Breast epithelium (tissue), 4 donors: Measurements from ENCODE around the gene PRLR. TPM values are rescaled to one million over a fixed set of nuclear protein-coding genes. Genes with fewer than 3 reads are reported as not detected.

Experiments
- DNase-seq, 2 donors: peaks; one replicate each; pipeline ENCODE4 v3.0.0-alpha.2; 2019; ENCODE audit warnings: low spot score in 2 of 2
- H3K27ac ChIP-seq, 2 donors: fragments of 200-600 bp; sonication (generic) in 1 of 2; one replicate each; pipeline ENCODE4 v1.5.1; 2016 to 2019; ENCODE audit warnings: mild to moderate bottlenecking in 1 of 2
- H3K27me3 ChIP-seq, 2 donors: fragments of 200-600 bp; sonication (generic) in 1 of 2; one replicate each; pipeline versions ENCODE4 v1.5.1 to v1.6.0; 2017 to 2019; ENCODE audit warnings: control low read depth in 1 of 2, mild to moderate bottlenecking in 1 of 2
- H3K36me3 ChIP-seq: fragments of 200-600 bp; one replicate; pipeline ENCODE4 v1.5.1; 2019
- H3K4me1 ChIP-seq, 2 donors: fragments of 200-600 bp; sonication (generic); one replicate each; pipeline ENCODE4 v1.5.1; 2016 to 2019; ENCODE audit warnings: control low read depth in 1 of 2
- H3K4me3 ChIP-seq, 3 donors: fragments of 200-600 bp; sonication (generic); 1 replicate in 2 of 3; 2 replicates in 1 of 3; pipeline ENCODE4 v1.5.1; 2016 to 2019; ENCODE audit warnings: mild to moderate bottlenecking in 3 of 3, moderate library complexity in 2 of 3
- H3K9me3 ChIP-seq, 2 donors: fragments of 200-600 bp; sonication (generic) in 1 of 2; one replicate each; pipeline ENCODE4 v1.5.1; 2016 to 2019; ENCODE audit warnings: control low read depth in 1 of 2
- CTCF ChIP-seq, 3 donors: fragments of 450-650 bp; IDR thresholded peaks; one replicate each; pipeline ENCODE4 v1.5.1; 2016 to 2017; ENCODE audit warnings: antibody characterized with exemption in 3 of 3, mild to moderate bottlenecking in 3 of 3, moderate library complexity in 3 of 3
- POLR2A ChIP-seq: fragments of 450-650 bp; IDR thresholded peaks from one replicate; pipeline ENCODE4 v1.6.1; 2016; ENCODE audit warnings: antibody characterized with exemption, mild to moderate bottlenecking, moderate library complexity
- POLR2AphosphoS5 ChIP-seq, 3 donors: sonication (generic); formaldehyde crosslinking; IDR thresholded peaks; one replicate each; pipeline ENCODE4 v1.6.1; 2017; ENCODE audit warnings: antibody characterized with exemption in 3 of 3
- intact Hi-C: fragments of 100-400 bp; cut with DNase I; formaldehyde crosslinking; loops from one replicate; pipeline ENCODE4 v1.15.1; 2023; ENCODE audit warnings: low total_unique reads
- total RNA-seq, 3 donors: library from RNA; depleted of rRNA; stranded (reverse); fragments of >200 nt; gene quantifications; one replicate each; pipeline ENCODE4 v1.1.0, GENCODE V29; 2016

Gene PRLR
- total RNA-seq, 3 donors from 2014 or later = 2.6 to 78.0 (median 28.8) TPM

GRCh38 chr5:35024911-35025510 is 205.3 kb downstream of the PRLR start:
- Histone ChIP-seq H3K27me3 (no peaks in the 10 kb centered on the region), H3K27ac (no peak overlapping the region), H3K9me3 (no peaks in the 10 kb centered on the region), H3K36me3 (no peaks in the 10 kb centered on the region), H3K4me1 (no peaks in the 10 kb centered on the region), H3K4me3 (no peak overlapping the region)
- TF ChIP-seq POLR2AphosphoS5 (IDR thresholded peaks at IDR 0.05) = no peak
- TF ChIP-seq CTCF (IDR thresholded peaks at IDR 0.05) = no peak
- TF ChIP-seq POLR2A = no peak
- intact Hi-C loops = no loop called here
- no peak for DNase-seq

- intact Hi-C loops = no loop called here
- Histone ChIP-seq H3K4me3 (no peak overlapping the region), H3K27me3 (no peaks in the 10 kb centered on the region), H3K4me1 (no peaks in the 10 kb centered on the region), H3K36me3 (no peaks in the 10 kb centered on the region), H3K9me3 (no peaks in the 10 kb centered on the region), H3K27ac (no peak overlapping the region)
- TF ChIP-seq POLR2AphosphoS5 (IDR thresholded peaks at IDR 0.05) = no peak
- no peak for TF ChIP-seq CTCF (IDR thresholded peaks at IDR 0.05)
- no peak for TF ChIP-seq POLR2A
- DNase-seq = no peak
Measured at GRCh38 chr5:35023391-35024178, 206.7 kb downstream of the PRLR start.

- TF ChIP-seq CTCF (IDR thresholded peaks at IDR 0.05) = no peak
- intact Hi-C loops = no loop called here
Measured at GRCh38 chr5:35016174-35017051, 213.9 kb downstream of the PRLR start.

GRCh38 chr5:35015063-35015462 is 215.2 kb downstream of the PRLR start:
- H3K27ac ChIP-seq = no peak overlapping the region
- H3K4me3 ChIP-seq = no peak overlapping the region
- intact Hi-C loops = no loop called here
- TF ChIP-seq CTCF (IDR thresholded peaks at IDR 0.05) (no peak), POLR2AphosphoS5 (IDR thresholded peaks at IDR 0.05) (no peak), POLR2A (no peak)
- no peaks in the 10 kb centered on the region for H3K27me3 ChIP-seq
- H3K4me1 ChIP-seq = no peaks in the 10 kb centered on the region
- DNase-seq = no peak
- no peaks in the 10 kb centered on the region for H3K36me3 ChIP-seq
- no peaks in the 10 kb centered on the region for H3K9me3 ChIP-seq

More at GRCh38 chr5:35016174-35017051, 213.9 kb downstream of the PRLR start:
- H3K4me1 ChIP-seq = no peaks in the 10 kb centered on the region
- H3K4me3 ChIP-seq = no peak overlapping the region
- H3K27me3 ChIP-seq = no peaks in the 10 kb centered on the region
- no peak for DNase-seq
- no peaks in the 10 kb centered on the region for H3K9me3 ChIP-seq
- H3K27ac ChIP-seq = no peak overlapping the region
- no peaks in the 10 kb centered on the region for H3K36me3 ChIP-seq
